ENCODE results near the gene FGD3.

- TF ChIP-seq POLR2A (IDR thresholded peaks at IDR 0.05) = no peak
- TF ChIP-seq, protein P1, sequence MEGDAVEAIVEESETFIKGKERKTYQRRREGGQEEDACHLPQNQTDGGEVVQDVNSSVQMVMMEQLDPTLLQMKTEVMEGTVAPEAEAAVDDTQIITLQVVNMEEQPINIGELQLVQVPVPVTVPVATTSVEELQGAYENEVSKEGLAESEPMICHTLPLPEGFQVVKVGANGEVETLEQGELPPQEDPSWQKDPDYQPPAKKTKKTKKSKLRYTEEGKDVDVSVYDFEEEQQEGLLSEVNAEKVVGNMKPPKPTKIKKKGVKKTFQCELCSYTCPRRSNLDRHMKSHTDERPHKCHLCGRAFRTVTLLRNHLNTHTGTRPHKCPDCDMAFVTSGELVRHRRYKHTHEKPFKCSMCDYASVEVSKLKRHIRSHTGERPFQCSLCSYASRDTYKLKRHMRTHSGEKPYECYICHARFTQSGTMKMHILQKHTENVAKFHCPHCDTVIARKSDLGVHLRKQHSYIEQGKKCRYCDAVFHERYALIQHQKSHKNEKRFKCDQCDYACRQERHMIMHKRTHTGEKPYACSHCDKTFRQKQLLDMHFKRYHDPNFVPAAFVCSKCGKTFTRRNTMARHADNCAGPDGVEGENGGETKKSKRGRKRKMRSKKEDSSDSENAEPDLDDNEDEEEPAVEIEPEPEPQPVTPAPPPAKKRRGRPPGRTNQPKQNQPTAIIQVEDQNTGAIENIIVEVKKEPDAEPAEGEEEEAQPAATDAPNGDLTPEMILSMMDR (IDR thresholded peaks at IDR 0.05) = no peak
Measured at GRCh38 chr9:92963831-92964606, 16.7 kb downstream of the FGD3 start.
